OCI-LY1 (cell line): Measurements from ENCODE around the gene TIE1.

ENCODE experiments used
- H2AFZ ChIP-seq: fragments of 200-600 bp; sonication (generic), shearing (Covaris generic); 2 replicates; pipeline ENCODE4 v1.6.0; 2014; ENCODE audit warnings: antibody characterized with exemption, mild to moderate bottlenecking, low read length
- H3F3A ChIP-seq: fragments of 200-600 bp; sonication (generic), shearing (Covaris generic); 2 replicates; pipeline ENCODE4 v1.6.0; 2014; ENCODE audit warnings: mild to moderate bottlenecking, antibody characterized with exemption, low read length, moderate library complexity; ENCODE audit not compliant: insufficient read depth
- H3K27ac ChIP-seq: fragments of 200-600 bp; sonication (generic); 2 replicates; pipeline ENCODE4 v1.5.1; 2014; ENCODE audit warnings: low read length, mixed run types, mild to moderate bottlenecking, low read depth; ENCODE audit not compliant: poor library complexity, severe bottlenecking
- H3K27me3 ChIP-seq: fragments of 200-600 bp; sonication (generic); 2 replicates; pipeline ENCODE4 v1.6.0; 2014; ENCODE audit warnings: antibody characterized with exemption, mild to moderate bottlenecking, low read length, moderate library complexity; ENCODE audit not compliant: insufficient read depth
- H3K36me3 ChIP-seq: fragments of 200-600 bp; sonication (generic); 2 replicates; pipeline ENCODE4 v1.6.1; 2014; ENCODE audit warnings: mild to moderate bottlenecking, antibody characterized with exemption, low read length, moderate library complexity, mixed read lengths; ENCODE audit not compliant: insufficient read depth
- H3K4me1 ChIP-seq: fragments of 200-600 bp; sonication (generic); 2 replicates; pipeline ENCODE4 v1.5.1; 2014; ENCODE audit warnings: mild to moderate bottlenecking, low read length, moderate library complexity; ENCODE audit not compliant: insufficient read depth, severe bottlenecking
- H3K4me2 ChIP-seq: fragments of 200-600 bp; sonication (generic), shearing (Covaris generic); 2 replicates; pipeline ENCODE4 v1.6.1; 2014; ENCODE audit warnings: low read length
- H3K4me3 ChIP-seq: fragments of 200-600 bp; sonication (generic); 2 replicates; pipeline ENCODE4 v1.5.1; 2014; ENCODE audit warnings: low read length, low read depth, mild to moderate bottlenecking, mixed read lengths; ENCODE audit not compliant: poor library complexity, severe bottlenecking
- H3K79me2 ChIP-seq: fragments of 200-600 bp; shearing (Covaris generic); 2 replicates; pipeline ENCODE4 v1.6.1; 2016; ENCODE audit warnings: mixed run types, low read length, mixed read lengths; ENCODE audit not compliant: insufficient read depth
- H3K9ac ChIP-seq: fragments of 200-600 bp; sonication (generic), shearing (Covaris generic); 2 replicates; pipeline ENCODE4 v1.6.1; 2014; ENCODE audit warnings: mild to moderate bottlenecking, low read length, mixed read lengths
- H3K9me2 ChIP-seq: fragments of 200-600 bp; sonication (generic), shearing (Covaris generic); 2 replicates; pipeline ENCODE4 v1.6.1; 2014; ENCODE audit warnings: low read depth, mild to moderate bottlenecking, low read length, mixed read lengths
- H3K9me3 ChIP-seq: fragments of 200-600 bp; shearing (Covaris generic); 2 replicates; pipeline ENCODE4 v1.6.1; 2014; ENCODE audit warnings: low read length, mixed read lengths
- H4K20me1 ChIP-seq: fragments of 200-600 bp; sonication (generic), shearing (Covaris generic); 2 replicates; pipeline ENCODE4 v1.6.0; 2016; ENCODE audit warnings: mild to moderate bottlenecking, low read length; ENCODE audit not compliant: insufficient read depth
- CTCF ChIP-seq: fragments of 200-600 bp; sonication (generic), shearing (Covaris generic); IDR thresholded peaks from 2 replicates; pipeline ENCODE4 v1.5.1; 2017; ENCODE audit warnings: mild to moderate bottlenecking, antibody characterized with exemption, low read length, moderate library complexity, mixed read lengths
- EZH2 ChIP-seq: fragments of 200-600 bp; sonication (generic), shearing (Covaris generic); IDR thresholded peaks from 2 replicates; pipeline ENCODE4 v1.8.0; 2017; ENCODE audit warnings: borderline replicate concordance, mixed run types, mild to moderate bottlenecking, antibody characterized with exemption, low read length, moderate library complexity, mixed read lengths

Gene TIE1

DNA sequence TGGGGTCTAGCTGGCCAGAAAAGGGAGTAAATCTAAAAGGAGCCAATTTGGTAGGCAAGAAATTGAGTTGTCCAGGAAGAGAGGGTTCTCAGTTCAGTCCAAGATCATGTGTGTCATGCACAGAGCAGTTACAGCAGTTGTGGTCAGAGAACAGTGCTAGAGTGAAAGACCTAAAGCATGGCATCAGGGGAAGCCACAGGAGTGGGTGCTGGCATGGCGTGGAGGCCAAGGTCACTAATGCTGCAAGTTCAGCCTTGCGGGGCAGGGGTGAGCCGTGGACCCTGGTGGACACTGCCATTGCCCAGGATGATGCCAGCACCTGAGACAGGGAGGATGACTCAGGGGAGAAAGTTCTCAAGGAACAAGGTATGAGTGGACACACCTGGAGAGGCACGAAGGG lies 47.6 kb upstream of the TIE1 start:
- Histone ChIP-seq H3K36me3 (no peaks in the 10 kb centered on the region), H3K9me3 (no peaks in the 10 kb centered on the region), H3K27me3 (no peaks in the 10 kb centered on the region; the same call in 1 of the 2 replicates), H3K9me2 (no peaks in the 10 kb centered on the region), H3K79me2 (no peaks in the 10 kb centered on the region), H2AFZ (no peak overlapping the region), H3K4me1 (no peaks in the 10 kb centered on the region), H3K4me3 (no peak overlapping the region), H3K27ac (no peak overlapping the region), H3K9ac (no peak overlapping the region), H3F3A (no peaks in the 10 kb centered on the region), H4K20me1 (no peaks in the 10 kb centered on the region), H3K4me2 (no peak overlapping the region)
- TF ChIP-seq CTCF (no peak), EZH2 (no peak)

- no peak for TF ChIP-seq EZH2
- no peak for TF ChIP-seq CTCF
- Histone ChIP-seq H3K79me2 (no peaks in the 10 kb centered on the region), H3K9me2 (no peaks in the 10 kb centered on the region)
Observed at GRCh38 chr1:43253876-43254275, 46.9 kb upstream of the TIE1 start.

GRCh38 chr1:43255438-43256210 lies 45.2 kb upstream of the TIE1 start:
- H3K4me3 ChIP-seq, result no peak overlapping the region
- no peaks in the 10 kb centered on the region; the same call in 1 of the 2 replicates for H3K27me3 ChIP-seq
- no peak overlapping the region for H3K4me2 ChIP-seq
- H2AFZ ChIP-seq, result no peak overlapping the region
- no peaks in the 10 kb centered on the region for H3K9me2 ChIP-seq
- no peaks in the 10 kb centered on the region for H4K20me1 ChIP-seq
- H3K9ac ChIP-seq, result no peak overlapping the region
- H3F3A ChIP-seq, result no peaks in the 10 kb centered on the region
- no peaks in the 10 kb centered on the region for H3K9me3 ChIP-seq
- H3K4me1 ChIP-seq, result no peaks in the 10 kb centered on the region
- TF ChIP-seq EZH2 (no peak), CTCF (no peak)
- no peaks in the 10 kb centered on the region for H3K36me3 ChIP-seq
- H3K79me2 ChIP-seq, result no peaks in the 10 kb centered on the region
- no peak overlapping the region for H3K27ac ChIP-seq

More at GRCh38 chr1:43253876-43254275, 46.9 kb upstream of the TIE1 start:
- H3K4me2 ChIP-seq, result no peak overlapping the region
- H4K20me1 ChIP-seq, result no peaks in the 10 kb centered on the region
- H2AFZ ChIP-seq, result no peak overlapping the region
- no peak overlapping the region for H3K9ac ChIP-seq
- H3K36me3 ChIP-seq, result no peaks in the 10 kb centered on the region
- no peaks in the 10 kb centered on the region; the same call in 1 of the 2 replicates for H3K27me3 ChIP-seq
- no peaks in the 10 kb centered on the region for H3K9me3 ChIP-seq
- no peak overlapping the region for H3K27ac ChIP-seq
- H3F3A ChIP-seq, result no peaks in the 10 kb centered on the region
- no peaks in the 10 kb centered on the region for H3K4me1 ChIP-seq
- H3K4me3 ChIP-seq, result no peak overlapping the region
